CD4-positive, alpha-beta T cell treated with Interleukin-6 for 4 hours (primary cell): Measurements from ENCODE around the gene FNDC3B.
"Not testable (repeated sequence)": the region's sequence is repeated elsewhere in the genome, so short reads cannot be mapped to it uniquely, and the experiment has no call there.

Experiments used
- DNase-seq: peaks from one replicate; pipeline ENCODE4 v3.0.0-alpha.2; 2020; ENCODE audit warnings: mixed read lengths

FNDC3B gene

DNA sequence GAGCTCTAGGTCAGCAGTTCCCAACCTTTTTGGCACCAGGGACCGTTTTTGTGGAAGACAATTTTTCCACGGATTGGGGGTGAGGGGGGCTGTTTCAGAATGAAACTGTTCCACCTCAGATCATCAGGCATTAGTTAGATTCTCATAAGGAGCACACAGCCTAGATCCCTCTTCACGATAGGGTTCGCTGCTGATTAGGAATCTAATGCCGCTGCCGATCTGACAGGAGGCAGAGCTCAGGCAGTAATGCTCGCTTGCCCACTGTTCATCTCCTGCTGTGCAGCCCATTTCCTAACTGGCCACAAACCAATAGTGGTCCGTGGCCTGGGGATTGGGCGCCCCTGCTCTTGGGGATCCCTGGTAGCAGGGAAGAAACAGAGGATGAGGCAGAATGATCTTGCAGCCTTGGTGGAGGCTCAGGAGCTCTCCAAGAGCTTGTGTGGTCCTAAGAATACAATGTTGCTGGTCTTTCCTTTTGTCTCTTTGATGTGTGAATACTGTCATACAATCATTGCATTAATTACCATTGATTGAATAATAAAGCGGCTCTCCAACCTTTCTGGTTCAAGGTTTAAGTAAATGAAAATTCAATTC lies 183.2 kb downstream of the FNDC3B start:
- no peak for DNase-seq

DNA sequence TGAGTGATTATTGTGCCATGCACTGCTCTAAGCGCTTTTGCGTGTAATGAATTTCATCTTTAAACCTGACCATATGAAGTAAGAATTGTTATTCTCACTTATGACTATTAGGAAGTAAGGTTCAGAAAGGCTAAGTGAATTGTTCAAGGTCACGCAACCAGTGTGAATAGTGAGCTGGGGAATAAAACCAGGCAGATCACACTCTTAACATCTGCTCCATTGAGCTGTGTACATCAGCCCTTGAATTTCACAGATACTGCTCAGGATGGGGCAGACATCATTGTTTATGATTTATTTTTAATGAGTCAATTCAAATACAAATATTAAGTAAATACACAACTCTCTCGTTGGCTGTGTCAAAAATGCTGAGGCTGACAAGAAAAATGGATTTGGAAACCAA lies 184.5 kb downstream of the FNDC3B start:
- no peak for DNase-seq

DNA sequence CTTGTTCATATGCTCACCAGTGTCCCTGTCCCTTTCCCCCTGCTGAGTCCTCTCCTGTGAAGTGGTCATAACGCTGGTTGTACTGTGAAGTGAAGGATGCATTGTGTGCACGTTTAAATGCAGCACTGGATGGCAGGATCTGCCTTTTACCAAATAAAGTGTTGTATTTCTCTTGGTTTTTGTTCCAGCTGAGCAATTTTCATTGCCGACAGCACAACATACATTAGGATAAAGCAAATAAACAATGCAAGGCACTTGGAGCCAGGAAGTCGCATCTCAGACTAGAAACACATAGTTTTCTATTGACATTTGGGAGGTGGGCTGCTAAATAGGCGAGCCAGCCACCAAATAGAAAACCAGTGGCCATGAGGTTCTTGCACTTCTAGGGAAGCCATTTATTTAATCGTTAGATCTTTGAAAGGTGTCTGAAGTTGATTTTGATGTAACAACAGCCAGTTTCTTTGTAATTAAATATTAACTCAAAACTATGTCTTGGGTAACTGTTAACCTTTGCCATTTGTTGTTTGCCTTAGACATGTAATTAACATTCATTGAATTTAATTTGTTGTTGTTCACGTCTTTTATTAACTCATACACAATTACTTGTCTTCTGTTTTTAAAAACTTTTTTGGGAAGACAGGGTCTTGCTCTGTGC lies 185.3 kb downstream of the FNDC3B start:
- no peak for DNase-seq

DNA sequence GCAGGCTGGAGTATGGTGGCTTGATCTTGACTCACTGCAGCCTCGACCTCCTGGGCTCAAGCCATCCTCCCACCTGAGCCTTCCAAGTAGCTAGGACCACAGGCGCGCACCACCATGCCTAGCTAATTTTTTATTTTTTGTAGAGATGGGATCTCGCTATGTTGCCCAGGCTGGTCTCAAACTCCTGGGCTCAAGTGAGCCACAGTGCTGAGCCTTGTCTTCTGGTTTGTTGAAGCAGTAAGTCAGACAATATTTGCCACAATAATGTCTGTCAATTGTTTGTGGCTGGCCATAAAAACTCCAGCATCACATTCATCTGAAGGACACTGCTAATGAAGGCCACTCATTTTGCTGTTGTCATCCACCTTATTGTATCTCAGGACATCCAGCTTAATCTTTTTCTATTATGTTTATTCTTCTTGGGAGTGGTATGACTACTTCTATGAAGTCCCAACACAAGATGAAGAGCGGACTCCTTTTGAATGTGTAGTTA lies 185.9 kb downstream of the FNDC3B start:
- no peak for DNase-seq

DNA sequence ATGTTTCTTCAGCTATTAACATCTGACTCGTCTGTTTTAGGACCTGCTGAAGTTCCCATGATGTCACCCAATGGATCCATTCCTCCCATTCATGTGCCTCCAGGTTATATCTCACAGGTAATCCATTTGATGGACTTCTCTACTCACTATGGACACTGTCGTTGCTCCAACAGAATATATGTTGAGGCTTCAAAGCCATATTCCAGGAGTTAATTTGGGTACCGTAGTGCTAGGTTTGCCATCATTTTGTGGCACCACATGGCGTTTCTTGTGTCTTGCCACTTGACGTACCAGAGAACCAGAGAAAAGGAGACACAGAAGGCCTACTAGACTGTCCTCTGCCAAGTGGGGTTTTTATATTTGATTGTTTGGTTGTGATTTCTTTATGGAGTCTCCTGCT lies 187.5 kb downstream of the FNDC3B start:
- DNase-seq = no peak

DNA sequence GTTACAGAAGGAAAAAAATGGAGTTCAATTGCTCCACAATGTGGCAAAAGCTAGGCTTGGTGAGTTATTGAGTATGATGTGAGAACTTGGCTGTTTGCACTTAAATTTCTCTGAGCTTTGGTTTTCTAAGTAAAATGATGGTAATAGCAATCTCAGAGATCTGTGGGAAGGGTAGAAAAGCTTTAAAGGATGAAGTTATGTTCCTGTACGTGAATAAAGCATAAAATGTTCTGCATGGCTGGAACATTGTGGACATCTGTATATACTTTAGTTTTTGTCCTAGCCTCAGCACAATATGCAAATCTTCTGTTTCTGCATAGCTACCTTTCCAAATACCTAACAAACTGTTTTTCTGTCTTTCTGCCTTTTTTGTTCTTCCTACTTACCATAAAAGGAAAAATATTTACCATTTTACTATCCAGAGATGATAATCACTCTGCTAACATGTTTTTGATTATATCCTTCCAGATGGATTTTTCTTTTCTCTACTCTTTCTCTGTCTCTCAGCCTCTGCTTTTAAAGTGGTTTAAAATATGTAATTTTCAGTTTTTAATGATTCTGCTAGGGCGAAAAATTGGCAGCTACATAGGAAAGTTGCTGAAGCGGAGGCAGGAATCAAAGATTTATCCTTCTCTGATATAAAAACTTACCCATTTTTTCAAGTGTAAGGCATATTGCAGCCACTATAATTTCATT lies 188.1 kb downstream of the FNDC3B start:
- DNase-seq = no peak

DNA sequence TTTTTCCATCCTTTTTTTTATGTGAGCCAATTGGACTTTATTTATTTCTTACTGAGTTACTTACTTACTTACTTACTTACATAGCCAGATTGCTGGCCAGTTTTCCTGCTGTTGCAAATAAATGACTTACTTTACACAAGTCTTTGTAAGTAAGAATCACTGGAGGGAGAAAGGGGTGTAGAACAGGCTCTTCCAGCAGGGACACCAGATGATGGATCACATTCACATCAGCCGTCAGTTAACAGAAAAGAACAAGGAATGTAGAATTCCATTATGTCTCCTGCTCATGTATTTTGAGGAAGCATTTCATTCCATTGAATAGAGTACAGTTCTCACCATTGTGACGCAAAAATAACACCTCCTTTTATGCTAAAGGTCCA lies 188.6 kb downstream of the FNDC3B start:
- no peak for DNase-seq

DNA sequence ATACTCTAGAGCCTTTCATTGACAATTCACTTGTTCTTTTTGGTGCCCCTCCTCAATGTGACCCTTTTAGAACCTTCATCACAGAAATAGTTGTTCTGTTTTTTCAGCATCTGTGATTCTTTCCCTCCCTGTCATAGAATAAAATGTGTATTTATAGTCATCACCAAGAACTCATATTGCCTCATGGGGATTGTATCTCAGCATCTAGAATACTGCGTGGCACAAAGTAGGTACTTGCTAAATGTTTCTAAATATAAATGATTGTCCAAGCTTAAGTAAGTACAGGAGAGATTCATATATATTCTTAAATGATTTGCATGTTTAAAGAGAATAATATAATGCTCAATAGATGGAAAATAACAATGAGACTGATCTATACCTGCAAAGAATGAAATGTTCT lies 190.1 kb downstream of the FNDC3B start:
- no peak for DNase-seq

DNA sequence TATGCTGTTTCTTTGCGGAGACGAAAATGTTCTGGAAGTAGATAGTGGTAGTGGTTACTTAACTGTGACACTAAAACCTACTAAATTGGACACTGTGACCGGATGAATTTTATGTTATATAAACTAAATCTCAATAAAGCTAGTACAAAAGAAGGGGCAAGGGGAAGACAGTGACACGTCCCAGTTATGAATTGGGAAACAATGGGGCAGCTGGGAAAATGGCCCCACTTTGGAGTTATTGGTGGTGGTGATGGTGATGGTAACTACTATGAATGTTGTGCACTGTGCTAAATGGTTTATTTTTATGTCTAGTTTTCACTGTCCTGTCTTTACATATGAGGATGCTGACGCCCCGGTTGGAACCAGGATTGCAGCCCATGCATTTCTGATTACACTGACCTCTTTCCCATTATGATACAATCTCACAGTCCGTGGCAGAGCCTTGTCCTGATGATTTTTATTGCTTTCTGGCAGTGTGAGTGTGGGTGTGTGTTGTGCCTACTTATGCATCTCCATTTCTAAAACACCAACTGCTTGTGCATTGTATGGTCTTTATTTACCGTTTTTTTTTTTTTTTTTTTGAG lies 192.0 kb downstream of the FNDC3B start:
- no peak for DNase-seq

DNA sequence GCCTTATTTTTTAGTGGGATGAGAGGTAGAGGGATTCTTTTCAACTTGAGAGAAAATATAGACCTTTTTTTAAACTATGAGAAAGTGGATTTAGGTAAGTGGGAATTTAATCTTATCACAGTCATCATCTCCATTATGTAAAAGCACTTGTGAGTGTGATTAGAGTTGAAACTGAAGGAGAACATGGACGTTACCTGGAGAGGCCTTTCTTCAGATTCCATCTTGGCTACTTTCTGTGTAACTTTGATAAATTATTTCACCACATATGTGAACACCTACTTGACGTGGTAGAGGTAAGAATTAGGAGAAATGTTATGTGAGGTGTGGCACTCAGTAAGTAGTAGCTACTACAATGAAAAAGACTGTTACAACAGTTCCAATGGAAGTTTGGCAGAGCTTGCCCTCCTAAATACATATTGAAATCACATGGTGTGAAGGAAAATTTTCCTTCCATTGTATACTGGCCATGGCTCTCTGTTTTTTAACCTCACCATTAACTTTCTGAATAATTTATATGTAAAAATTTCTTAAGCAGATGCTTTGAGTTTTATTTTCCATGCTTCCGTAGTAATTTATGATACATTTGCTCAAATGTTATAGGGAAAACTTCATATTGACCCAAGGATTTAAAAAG lies 193.3 kb downstream of the FNDC3B start:
- DNase-seq = no peak

DNA sequence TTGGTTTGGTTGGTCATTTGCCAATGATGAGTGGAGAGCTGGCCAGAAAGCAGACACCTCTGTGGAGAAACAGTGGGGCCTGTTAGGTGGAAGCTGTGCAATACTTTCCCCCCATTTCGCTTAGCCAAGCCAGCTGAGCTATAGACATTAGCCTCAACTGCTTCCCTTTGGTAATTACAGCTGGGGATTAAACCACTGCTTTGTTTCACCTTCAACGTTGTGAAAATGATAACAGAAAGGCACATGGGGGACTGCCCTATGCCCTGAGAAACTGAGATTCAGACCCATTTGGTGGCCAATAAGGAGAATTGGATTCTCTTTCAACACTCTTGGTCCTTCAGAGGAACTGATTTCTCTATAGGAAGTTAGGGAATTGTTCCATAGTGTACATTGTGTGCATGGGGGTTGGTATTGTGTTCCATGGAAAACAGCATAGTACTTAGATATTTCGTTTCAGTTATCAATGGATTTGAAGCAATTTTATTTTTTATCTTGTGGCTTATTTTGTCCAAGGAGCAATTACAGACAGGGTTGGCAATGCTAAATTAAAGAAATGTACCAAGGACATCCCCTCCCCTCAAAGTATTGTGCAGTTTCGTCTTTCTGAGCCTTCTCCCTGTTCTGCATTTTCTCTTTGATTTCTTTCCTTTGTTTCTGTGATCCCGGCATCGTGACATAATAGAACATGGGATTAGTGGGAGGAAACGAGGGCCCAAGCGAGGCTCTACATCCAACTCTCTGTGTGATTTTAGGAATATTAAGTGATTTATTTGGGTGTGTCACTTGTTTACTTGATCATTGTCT lies 194.3 kb downstream of the FNDC3B start:
- no peak for DNase-seq

DNA sequence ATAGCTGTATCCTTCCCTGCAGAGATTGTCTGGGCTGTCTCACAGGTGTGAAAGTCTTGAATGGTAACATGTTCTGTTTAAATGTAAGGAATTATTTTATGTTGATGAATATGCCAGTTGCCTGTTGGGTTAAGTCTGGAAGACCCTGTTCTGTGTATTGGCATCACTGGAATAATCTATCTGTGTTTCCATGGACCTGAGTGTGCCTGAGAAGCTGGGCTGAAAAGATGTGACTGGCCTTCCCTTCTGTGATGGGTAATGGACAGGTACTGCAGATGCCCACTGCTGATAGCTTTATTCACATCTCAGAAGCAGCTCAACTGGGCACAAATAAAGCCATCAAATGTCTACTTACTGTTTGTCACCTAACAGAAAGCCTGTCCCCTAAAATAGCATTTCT lies 196.3 kb downstream of the FNDC3B start:
- no peak for DNase-seq

DNA sequence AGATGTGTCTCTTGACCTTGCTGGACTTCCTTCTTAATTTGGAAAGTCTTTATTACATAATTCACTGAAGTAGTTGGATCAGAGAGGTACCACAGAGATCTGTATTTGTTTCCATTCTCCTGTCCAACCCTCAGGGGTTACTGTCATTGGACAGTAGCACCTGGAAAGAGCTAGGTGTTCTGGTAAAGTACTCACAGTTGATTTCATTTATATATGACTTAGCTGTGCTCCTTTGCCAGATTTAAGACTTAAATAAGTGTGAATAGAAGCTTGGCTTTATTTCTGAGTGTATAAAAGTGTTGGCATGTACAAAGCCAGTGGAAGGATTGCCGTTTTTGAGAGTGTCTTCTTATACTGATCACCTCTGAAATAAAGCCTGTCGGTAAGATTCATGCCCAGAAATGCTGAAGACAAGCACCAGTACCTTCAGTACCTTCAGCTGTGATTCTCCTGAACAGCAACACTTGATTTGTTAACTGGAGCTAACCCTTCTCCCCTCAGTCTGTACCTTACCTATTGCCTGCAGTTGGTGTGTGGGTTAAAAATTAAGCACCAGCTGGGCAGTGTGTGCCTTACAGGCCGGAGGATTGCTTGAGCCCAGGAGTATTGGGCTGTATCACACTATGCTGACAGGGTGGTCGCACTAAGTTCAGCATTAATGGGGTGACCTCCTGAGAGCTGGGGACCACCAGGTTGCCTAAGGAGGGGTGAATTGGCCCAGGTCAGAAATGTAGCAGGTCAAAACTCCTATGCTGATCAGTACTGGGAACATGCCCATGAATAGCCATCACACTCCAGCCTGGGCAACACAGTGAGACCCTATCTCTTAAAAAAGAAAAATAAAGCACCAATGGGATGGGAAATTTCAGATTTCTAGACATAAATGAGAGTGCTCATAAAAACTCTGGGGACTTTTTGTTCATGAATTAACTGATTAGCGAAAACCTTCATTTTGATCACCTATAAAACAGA lies 197.7 kb downstream of the FNDC3B start:
- DNase-seq = no peak

DNA sequence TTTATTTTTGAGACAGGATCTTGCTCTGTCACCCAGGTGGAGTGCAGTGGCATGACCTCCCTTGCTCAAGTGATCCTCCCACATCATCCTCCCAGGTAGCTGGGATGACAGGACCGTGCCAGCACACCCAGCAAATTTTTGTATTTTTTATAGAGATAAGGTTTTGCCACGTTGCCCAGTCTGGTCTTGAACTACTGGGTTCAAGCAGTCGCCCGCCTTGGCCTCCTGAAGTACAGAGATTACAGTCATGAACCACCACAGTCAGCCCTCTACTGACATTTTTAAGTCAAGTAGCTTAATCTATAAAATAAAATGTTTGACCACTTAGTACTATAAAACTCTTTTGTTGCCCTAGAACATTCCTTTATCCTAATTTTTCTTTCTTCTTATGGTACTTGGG lies 198.8 kb downstream of the FNDC3B start:
- DNase-seq = no peak

DNA sequence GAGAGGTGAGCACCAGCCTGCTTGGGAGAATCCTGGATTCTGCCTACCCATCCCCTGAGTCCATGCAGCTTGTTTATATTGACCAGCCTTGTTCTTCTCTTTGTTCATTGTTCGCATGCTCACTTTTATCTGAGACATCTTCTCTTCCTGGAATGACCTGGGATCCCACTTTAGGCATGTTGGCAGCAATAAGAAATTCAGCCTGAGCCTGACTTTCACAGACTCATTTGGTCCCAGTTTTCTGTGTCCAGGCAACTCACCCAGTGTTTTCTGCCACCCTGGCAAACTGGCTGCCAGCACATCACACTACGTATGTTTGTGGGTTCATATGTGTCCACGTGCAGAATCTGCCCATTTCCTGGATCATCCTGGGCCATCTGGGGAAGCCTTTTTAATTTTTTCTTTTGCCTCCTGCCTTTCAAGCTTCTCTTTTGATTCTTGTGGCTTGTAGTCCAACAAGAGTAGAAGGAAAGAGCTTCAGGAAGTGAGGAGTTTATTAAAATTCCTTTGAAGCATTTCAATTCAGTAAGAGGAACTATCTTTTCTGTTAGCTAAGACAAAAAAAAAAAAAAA lies 199.9 kb downstream of the FNDC3B start:
- DNase-seq = no peak

DNA sequence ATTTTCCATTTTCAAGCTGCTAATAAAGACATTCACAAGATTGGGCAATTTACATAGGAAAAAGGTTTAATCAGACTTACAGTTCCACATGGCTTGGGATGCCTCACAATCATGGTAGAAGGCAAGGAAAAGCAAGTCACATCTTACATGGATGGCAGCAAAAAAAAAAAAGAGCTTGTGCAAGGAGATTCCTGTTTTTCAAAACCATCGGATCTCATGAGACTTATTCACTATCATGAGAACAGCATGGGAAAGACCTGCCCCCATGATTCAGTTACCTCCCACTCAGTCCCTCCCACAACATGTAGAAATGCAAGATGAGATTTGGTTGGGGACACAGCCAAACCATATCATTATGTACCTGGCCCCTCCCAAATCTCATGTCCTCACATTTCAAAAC lies 202.0 kb downstream of the FNDC3B start:
- no peak for DNase-seq

DNA sequence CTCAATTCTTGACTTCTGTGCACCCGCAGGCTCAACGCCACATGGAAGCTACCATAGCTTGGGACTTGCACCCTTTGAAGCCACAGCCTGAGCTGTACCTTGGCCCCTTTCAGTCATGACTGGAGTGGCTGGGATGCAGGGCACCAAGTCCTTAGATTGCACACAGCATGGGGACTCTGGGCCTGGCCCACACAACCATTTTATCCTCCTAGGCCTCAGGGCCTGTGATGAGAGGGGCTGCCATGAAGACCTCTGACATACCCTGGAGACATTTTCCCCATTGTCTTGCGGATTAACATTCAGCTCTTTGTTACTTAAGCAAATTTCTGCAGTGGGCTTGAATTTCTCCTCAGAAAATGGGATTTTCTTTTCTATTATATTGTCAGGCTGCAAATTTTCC lies 203.1 kb downstream of the FNDC3B start:
- not testable (repeated sequence) for DNase-seq

DNA sequence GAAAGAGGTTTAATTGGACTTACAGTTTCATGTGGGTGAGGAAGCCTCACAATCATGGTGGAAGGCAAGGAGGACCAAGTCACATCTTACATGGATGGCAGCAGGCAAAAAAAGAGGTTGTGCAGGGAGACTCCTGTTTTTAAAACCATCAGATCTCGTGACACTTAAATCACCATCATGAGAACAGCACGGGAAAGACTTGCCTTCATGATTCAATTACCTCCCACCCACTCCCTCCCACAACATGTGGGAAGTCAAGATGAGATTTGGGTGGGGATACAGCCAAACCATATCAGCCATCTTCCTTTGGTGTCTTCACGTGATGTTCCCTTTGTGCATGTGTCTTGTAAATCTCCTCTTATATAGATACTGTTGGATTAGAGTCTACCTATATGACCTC lies 204.0 kb downstream of the FNDC3B start:
- not testable (repeated sequence) for DNase-seq

DNA sequence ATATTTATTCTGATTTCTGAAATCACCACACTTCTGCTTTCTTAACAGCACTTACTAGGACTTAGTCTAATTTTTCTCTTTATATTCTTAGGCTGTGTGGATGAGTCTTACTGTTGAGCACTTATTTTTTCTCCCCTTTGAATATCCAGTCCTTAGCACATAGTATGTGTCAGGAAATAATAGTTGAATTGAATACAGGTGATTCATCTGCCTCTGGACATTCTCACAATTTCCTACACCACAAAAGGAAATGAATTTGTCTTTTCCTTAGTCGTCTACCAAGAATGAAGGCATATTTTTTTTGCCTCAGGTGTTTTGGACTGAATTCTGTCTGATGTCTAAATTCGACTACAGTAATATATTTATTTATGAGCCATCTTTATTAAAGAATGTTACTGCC lies 204.6 kb downstream of the FNDC3B start:
- no peak for DNase-seq

DNA sequence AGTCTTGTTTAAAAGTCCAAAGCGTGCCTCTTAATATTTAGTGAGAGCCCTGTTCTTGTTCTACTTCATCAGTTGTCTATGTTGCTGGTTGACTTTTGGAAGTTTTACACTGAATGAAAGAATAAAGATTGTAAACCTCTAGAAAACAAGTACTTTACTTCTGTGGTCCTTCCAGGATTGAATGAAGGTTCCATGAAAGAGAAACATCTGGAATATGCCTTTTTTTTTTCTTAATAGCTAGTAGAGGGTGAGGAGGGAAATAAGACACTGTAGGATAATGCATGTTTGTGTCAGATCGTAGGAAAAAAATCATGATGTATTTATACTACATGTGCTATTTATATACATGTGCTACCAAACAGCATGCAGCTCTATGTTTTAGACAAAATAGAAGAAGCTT lies 205.9 kb downstream of the FNDC3B start:
- DNase-seq = no peak
